Activated T-cell treated with anti-CD3 and anti-CD28 coated beads, Interleukin-2, amount 50 U/mL, for 72 hours (primary cell): ENCODE measurements around the gene EFTUD2. TPM values are rescaled to one million over a fixed set of nuclear protein-coding genes. Genes with fewer than 3 reads are reported as not detected.

Experiments used
- ATAC-seq, 2 donors: fragments of 150-1000 bp; cut with Tn5 transposase; replicated peaks in 1 of 2; 2 replicates each; pipeline ENCODE4 v1.10.0; 2021; ENCODE audit warnings: moderate library complexity in 2 of 2, mild to moderate bottlenecking in 1 of 2
- DNase-seq, 2 donors: peaks; one replicate each; pipeline ENCODE4 v3.0.0; 2021 to 2022; ENCODE audit warnings: mixed read lengths in 1 of 2
- H3K27ac Mint-ChIP-seq: one replicate; pipeline ENCODE4 v1.8.0; 2022; ENCODE audit warnings: mild to moderate bottlenecking, moderate library complexity, mixed read lengths
- H3K27me3 Mint-ChIP-seq: one replicate; pipeline ENCODE4 v1.8.0; 2022; ENCODE audit warnings: low read depth, mixed read lengths
- H3K36me3 Mint-ChIP-seq, 2 donors: one replicate each; pipeline ENCODE4 v1.8.0; 2022; ENCODE audit warnings: mixed read lengths in 2 of 2, mild to moderate bottlenecking in 1 of 2; ENCODE audit not compliant: insufficient read depth in 2 of 2
- H3K4me1 Mint-ChIP-seq: one replicate; pipeline ENCODE4 v1.8.0; 2022; ENCODE audit warnings: low read depth, mixed read lengths
- H3K4me3 Mint-ChIP-seq, 2 donors: one replicate each; pipeline ENCODE4 v1.8.0; 2022; ENCODE audit warnings: mild to moderate bottlenecking in 2 of 2, mixed read lengths in 2 of 2, moderate library complexity in 2 of 2
- H3K9me3 Mint-ChIP-seq, 2 donors: one replicate each; pipeline ENCODE4 v1.8.0; 2022; ENCODE audit warnings: mixed read lengths in 2 of 2
- total RNA-seq, 2 donors: library from RNA; stranded (reverse); gene quantifications; one replicate each; pipeline ENCODE4 v1.2.3, GENCODE V29; 2022

Gene EFTUD2
- total RNA-seq, 2 donors from 2014 or later: 123 to 132 TPM

GRCh38 chr17:44904001-44904984 lies 5.0 kb upstream of the EFTUD2 start:
- no peak overlapping the region for H3K27ac Mint-ChIP-seq
- H3K9me3 Mint-ChIP-seq: no peaks in the 10 kb centered on the region
- no peaks in the 10 kb centered on the region for H3K27me3 Mint-ChIP-seq

GRCh38 chr17:44903012-44903685 lies 3.9 kb upstream of the EFTUD2 start:
- ATAC-seq: no peak
- Mint-ChIP-seq H3K27me3 (no peaks in the 10 kb centered on the region), H3K9me3 (no peaks in the 10 kb centered on the region), H3K4me1 (peaks cover 20% of the 10 kb centered on the region), H3K4me3 (no peak overlapping the region), H3K36me3 (peaks cover 3 to 4% of the 10 kb centered on the region in 2 donors), H3K27ac (no peak overlapping the region)
- no peak for DNase-seq

More at GRCh38 chr17:44904001-44904984, 5.0 kb upstream of the EFTUD2 start:
- ATAC-seq: no peak
- Mint-ChIP-seq H3K36me3 (no peaks in the 10 kb centered on the region), H3K4me3 (no peak overlapping the region), H3K4me1 (peaks cover 12% of the 10 kb centered on the region)
- no peak for DNase-seq

- no peak overlapping the region for H3K27ac Mint-ChIP-seq
- no peak overlapping the region for H3K4me3 Mint-ChIP-seq
- H3K36me3 Mint-ChIP-seq: peaks cover 3 to 4% of the 10 kb centered on the region in 2 donors
- ATAC-seq (no peak), DNase-seq (no peak)
- H3K4me1 Mint-ChIP-seq: peaks cover 24% of the 10 kb centered on the region
- no peaks in the 10 kb centered on the region for H3K9me3 Mint-ChIP-seq
- H3K27me3 Mint-ChIP-seq: no peaks in the 10 kb centered on the region
Observed at GRCh38 chr17:44902135-44902760, 3.0 kb upstream of the EFTUD2 start.

GRCh38 chr17:44901411-44901921 lies 2.2 kb upstream of the EFTUD2 start:
- no peak for DNase-seq
- H3K27ac Mint-ChIP-seq: no peak overlapping the region

GRCh38 chr17:44900894-44901293 lies 1.6 kb upstream of the EFTUD2 start:
- peak overlapping the region in 1 of 2 donors; percentile 99 for H3K4me3 Mint-ChIP-seq

More at GRCh38 chr17:44901411-44901921, 2.2 kb upstream of the EFTUD2 start:
- Mint-ChIP-seq H3K9me3 (no peaks in the 10 kb centered on the region), H3K36me3 (peaks cover 3 to 4% of the 10 kb centered on the region in 2 donors), H3K27me3 (no peaks in the 10 kb centered on the region), H3K4me3 (no peak overlapping the region), H3K4me1 (peaks cover 25% of the 10 kb centered on the region)
- no peak for ATAC-seq

GRCh38 chr17:44898768-44899073 lies 524 bp downstream of the EFTUD2 start:
- no peak for DNase-seq
- no peak for ATAC-seq
- Mint-ChIP-seq H3K4me3 (peak overlapping the region; percentile 89 to 99), H3K27ac (peak overlapping the region; percentile 99), H3K9me3 (no peaks in the 10 kb centered on the region), H3K36me3 (peaks cover 5 to 7% of the 10 kb centered on the region in 2 donors), H3K27me3 (no peaks in the 10 kb centered on the region), H3K4me1 (peaks cover 42% of the 10 kb centered on the region)

More at GRCh38 chr17:44900894-44901293, 1.6 kb upstream of the EFTUD2 start:
- H3K36me3 Mint-ChIP-seq: peaks cover 3 to 4% of the 10 kb centered on the region in 2 donors
- ATAC-seq (no peak), DNase-seq (no peak)
- no peaks in the 10 kb centered on the region for H3K27me3 Mint-ChIP-seq
- H3K4me1 Mint-ChIP-seq: peaks cover 31% of the 10 kb centered on the region
- no peaks in the 10 kb centered on the region for H3K9me3 Mint-ChIP-seq
- H3K27ac Mint-ChIP-seq: no peak overlapping the region

- Mint-ChIP-seq H3K27ac (no peak overlapping the region), H3K4me3 (no peak overlapping the region), H3K9me3 (no peaks in the 10 kb centered on the region), H3K27me3 (no peaks in the 10 kb centered on the region), H3K36me3 (peaks cover 7 to 10% of the 10 kb centered on the region in 2 donors), H3K4me1 (peaks cover 39% of the 10 kb centered on the region)
- DNase-seq: no peak
- ATAC-seq: no peak
Observed at GRCh38 chr17:44894642-44895041, 4.6 kb downstream of the EFTUD2 start.

GRCh38 chr17:44892250-44892649 lies 7.0 kb downstream of the EFTUD2 start:
- H3K36me3 Mint-ChIP-seq: peaks cover 4 to 6% of the 10 kb centered on the region in 2 donors
- ATAC-seq (no peak), DNase-seq (no peak)
- no peak overlapping the region for H3K4me3 Mint-ChIP-seq
- H3K27me3 Mint-ChIP-seq: no peaks in the 10 kb centered on the region
- peaks cover 24% of the 10 kb centered on the region for H3K4me1 Mint-ChIP-seq
- no peak overlapping the region for H3K27ac Mint-ChIP-seq
- no peaks in the 10 kb centered on the region for H3K9me3 Mint-ChIP-seq

GRCh38 chr17:44889003-44889402 lies 10.2 kb downstream of the EFTUD2 start:
- DNase-seq (no peak), ATAC-seq (no peak)
- no peak overlapping the region for H3K27ac Mint-ChIP-seq
- peaks cover 5 to 9% of the 10 kb centered on the region in 2 donors for H3K36me3 Mint-ChIP-seq
- no peak overlapping the region for H3K4me3 Mint-ChIP-seq
- peaks cover 6% of the 10 kb centered on the region for H3K4me1 Mint-ChIP-seq
- H3K27me3 Mint-ChIP-seq: no peaks in the 10 kb centered on the region
- no peaks in the 10 kb centered on the region for H3K9me3 Mint-ChIP-seq

GRCh38 chr17:44887971-44888954 lies 11.0 kb downstream of the EFTUD2 start:
- peaks cover 6% of the 10 kb centered on the region for H3K4me1 Mint-ChIP-seq
- DNase-seq: no peak
- H3K27me3 Mint-ChIP-seq: no peaks in the 10 kb centered on the region
- ATAC-seq: peak; percentile 15 to 24
- H3K4me3 Mint-ChIP-seq: no peak overlapping the region
- peaks cover 7 to 11% of the 10 kb centered on the region in 2 donors for H3K36me3 Mint-ChIP-seq
- no peak overlapping the region for H3K27ac Mint-ChIP-seq
- H3K9me3 Mint-ChIP-seq: no peaks in the 10 kb centered on the region

- Mint-ChIP-seq H3K27me3 (no peaks in the 10 kb centered on the region), H3K9me3 (no peaks in the 10 kb centered on the region), H3K4me3 (no peak overlapping the region), H3K27ac (no peak overlapping the region), H3K4me1 (peaks cover 6% of the 10 kb centered on the region), H3K36me3 (peaks cover 9 to 17% of the 10 kb centered on the region in 2 donors)
- ATAC-seq (no peak), DNase-seq (no peak)
Observed at GRCh38 chr17:44887016-44887415, 12.2 kb downstream of the EFTUD2 start.

- Mint-ChIP-seq H3K36me3 (peaks cover 9 to 20% of the 10 kb centered on the region in 2 donors), H3K9me3 (no peaks in the 10 kb centered on the region), H3K4me3 (no peak overlapping the region), H3K4me1 (no peaks in the 10 kb centered on the region), H3K27ac (no peak overlapping the region), H3K27me3 (no peaks in the 10 kb centered on the region)
- DNase-seq: no peak
- no peak for ATAC-seq
Observed at GRCh38 chr17:44884941-44885340, 14.3 kb downstream of the EFTUD2 start.
